ENCODE data around the gene TRAPPC3.

Gene TRAPPC3

GRCh38 chr1:36165145-36165544, 15.9 kb upstream of the TRAPPC3 start:
- TF ChIP-seq CTCF (IDR thresholded peaks at IDR 0.05; ENCODE audit: low read depth, low read length) = no peak

GRCh38 chr1:36164361-36164760, 15.1 kb upstream of the TRAPPC3 start:
- no peak for TF ChIP-seq CTCF (IDR thresholded peaks at IDR 0.05; ENCODE audit: low read depth, low read length)
- no peak for DNase-seq (ENCODE audit: low read depth in 2 of 2)
- no peak overlapping the region for H3K4me3 ChIP-seq (replicated peaks in 1 of 2; ENCODE audit: low read depth in 2 of 2, low read length in 2 of 2)

More at GRCh38 chr1:36165145-36165544, 15.9 kb upstream of the TRAPPC3 start:
- no peak for DNase-seq (ENCODE audit: low read depth in 2 of 2)
- H3K4me3 ChIP-seq (replicated peaks in 1 of 2; ENCODE audit: low read depth in 2 of 2, low read length in 2 of 2) = no peak overlapping the region

GRCh38 chr1:36163426-36163825, 14.1 kb upstream of the TRAPPC3 start:
- no peak for TF ChIP-seq CTCF (IDR thresholded peaks at IDR 0.05; ENCODE audit: low read depth, low read length)
- no peak overlapping the region for H3K4me3 ChIP-seq (replicated peaks in 1 of 2; ENCODE audit: low read depth in 2 of 2, low read length in 2 of 2)
- DNase-seq (ENCODE audit: low read depth in 2 of 2) = no peak

- H3K4me3 ChIP-seq (replicated peaks in 1 of 2; ENCODE audit: low read depth in 2 of 2, low read length in 2 of 2) = no peak overlapping the region
- no peak for TF ChIP-seq CTCF (IDR thresholded peaks at IDR 0.05; ENCODE audit: low read depth, low read length)
- DNase-seq (ENCODE audit: low read depth in 2 of 2) = no peak
Measured at GRCh38 chr1:36162680-36163239, 13.5 kb upstream of the TRAPPC3 start.

GRCh38 chr1:36161641-36162531, 12.6 kb upstream of the TRAPPC3 start:
- H3K4me3 ChIP-seq (replicated peaks in 1 of 2; ENCODE audit: low read depth in 2 of 2, low read length in 2 of 2) = peak overlapping the region; percentile 30 to 60
- no peak for TF ChIP-seq CTCF (IDR thresholded peaks at IDR 0.05; ENCODE audit: low read depth, low read length)
- DNase-seq (ENCODE audit: low read depth in 2 of 2) = peak; percentile 29 to 81

GRCh38 chr1:36160949-36161485, 11.7 kb upstream of the TRAPPC3 start:
- peak overlapping the region; percentile 30 to 60 for H3K4me3 ChIP-seq (replicated peaks in 1 of 2; ENCODE audit: low read depth in 2 of 2, low read length in 2 of 2)
- peak; percentile 75 for DNase-seq (ENCODE audit: low read depth in 2 of 2)

More at GRCh38 chr1:36160949-36161485, 11.7 kb upstream of the TRAPPC3 start:
- TF ChIP-seq CTCF (IDR thresholded peaks at IDR 0.05; ENCODE audit: low read depth, low read length) = peak; percentile 47
